HG02798 (cell line): ENCODE results near the gene PTPN3.
"Not testable (repeated sequence)": the region's sequence is repeated elsewhere in the genome, so short reads cannot be mapped to it uniquely, and the experiment has no call there.

Source experiments
- ATAC-seq: cut with Tn5 transposase; IDR thresholded peaks from one replicate; pipeline ENCODE4 v1.9.1; 2021; ENCODE audit warnings: mild to moderate bottlenecking; ENCODE audit not compliant: unreplicated experiment, poor library complexity

The PTPN3 gene

GRCh38 chr9:109355564-109356297 is 142.4 kb downstream of the PTPN3 start:
- ATAC-seq = no peak

GRCh38 chr9:109354190-109354589 is 143.9 kb downstream of the PTPN3 start:
- ATAC-seq = no peak

DNA sequence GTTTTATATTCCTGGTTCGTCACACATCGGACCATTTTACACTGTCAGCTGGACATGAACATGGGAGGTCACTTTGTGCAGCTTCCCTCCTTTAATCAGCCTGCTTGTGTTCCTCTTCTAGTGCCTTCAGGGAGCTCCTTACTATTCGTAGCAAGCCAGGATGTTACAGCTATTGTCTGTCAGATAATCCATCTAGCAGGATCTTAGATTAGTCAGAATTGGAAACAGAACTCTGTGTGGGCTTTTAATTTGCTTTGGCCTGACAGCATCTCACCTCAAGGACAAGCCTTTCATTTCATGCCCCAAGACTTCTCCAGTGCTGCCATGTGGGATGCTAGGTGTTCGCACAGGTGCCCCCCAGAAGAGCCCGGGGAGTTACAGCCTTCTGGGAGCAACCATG is 147.1 kb downstream of the PTPN3 start:
- no peak for ATAC-seq

- no peak for ATAC-seq
Measured at GRCh38 chr9:109349421-109349846, 148.7 kb downstream of the PTPN3 start.

- ATAC-seq = no peak
Measured at GRCh38 chr9:109346904-109347303, 151.2 kb downstream of the PTPN3 start.

DNA sequence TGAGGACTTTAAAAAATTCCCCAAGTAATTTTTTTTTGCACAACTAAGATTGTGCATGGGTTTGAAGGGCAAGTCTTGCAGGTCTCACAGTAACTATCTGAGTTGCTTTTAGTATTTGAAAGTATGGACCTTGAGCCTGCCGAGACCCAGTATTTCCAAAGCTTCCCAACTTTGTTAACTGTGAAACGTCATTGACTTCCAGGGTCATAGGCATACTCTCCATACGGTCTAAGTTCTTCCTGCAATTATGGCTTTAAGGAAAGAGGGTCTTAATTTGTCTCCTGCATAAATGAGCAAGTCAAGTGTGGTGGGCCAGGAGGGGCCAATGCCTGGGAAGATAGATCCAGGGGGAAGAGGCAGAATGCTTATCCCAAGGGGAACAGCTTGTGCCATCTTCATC is 153.2 kb downstream of the PTPN3 start:
- ATAC-seq = no peak

DNA sequence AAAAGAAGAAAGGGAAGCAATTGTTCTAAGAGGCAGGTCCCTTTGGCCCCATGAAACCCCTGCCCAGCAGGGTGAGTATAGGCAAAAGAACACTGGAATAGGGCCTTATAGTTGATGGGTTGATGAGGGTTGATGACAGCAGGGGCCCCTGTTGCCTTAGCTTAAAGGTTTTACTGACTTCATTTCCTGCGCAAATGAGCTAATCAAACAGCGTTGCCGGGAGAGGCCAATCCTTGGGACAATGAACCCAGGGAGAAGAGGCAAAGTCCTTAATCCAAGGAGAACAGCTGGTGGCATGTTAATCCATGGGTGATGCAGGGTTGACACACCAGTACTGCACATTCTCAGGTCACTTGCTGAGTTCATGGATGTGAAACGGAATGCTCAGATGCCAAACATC is 155.2 kb downstream of the PTPN3 start:
- no peak for ATAC-seq

DNA sequence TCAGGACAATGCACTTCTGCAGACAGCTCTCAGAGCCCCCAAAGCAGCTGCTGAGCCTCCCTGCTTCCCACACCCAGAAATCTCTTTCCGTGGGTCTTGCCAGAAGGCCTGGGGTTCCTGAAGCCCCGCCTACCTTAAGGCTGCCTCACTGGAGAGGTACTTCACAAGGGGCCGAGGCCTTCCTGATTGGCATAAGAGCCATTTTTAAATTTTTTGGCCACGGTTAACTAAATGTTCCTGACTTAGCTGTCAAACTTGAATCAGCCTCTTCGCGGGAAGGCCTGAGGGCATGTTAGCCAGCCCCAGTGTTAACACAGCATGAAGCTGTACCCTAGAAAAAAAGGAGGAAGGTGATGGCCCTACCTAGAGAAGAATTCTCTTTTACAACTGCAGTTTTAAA is 156.5 kb downstream of the PTPN3 start:
- ATAC-seq = no peak

GRCh38 chr9:109340979-109341378 is 157.1 kb downstream of the PTPN3 start:
- not testable (repeated sequence) for ATAC-seq

- ATAC-seq = no peak
Measured at GRCh38 chr9:109336409-109336808, 161.7 kb downstream of the PTPN3 start.

GRCh38 chr9:109335929-109336328 is 162.2 kb downstream of the PTPN3 start:
- no peak for ATAC-seq

- no peak for ATAC-seq
Measured at GRCh38 chr9:109335121-109335520, 163.0 kb downstream of the PTPN3 start.

GRCh38 chr9:109331353-109331752 is 166.8 kb downstream of the PTPN3 start:
- no peak for ATAC-seq

DNA sequence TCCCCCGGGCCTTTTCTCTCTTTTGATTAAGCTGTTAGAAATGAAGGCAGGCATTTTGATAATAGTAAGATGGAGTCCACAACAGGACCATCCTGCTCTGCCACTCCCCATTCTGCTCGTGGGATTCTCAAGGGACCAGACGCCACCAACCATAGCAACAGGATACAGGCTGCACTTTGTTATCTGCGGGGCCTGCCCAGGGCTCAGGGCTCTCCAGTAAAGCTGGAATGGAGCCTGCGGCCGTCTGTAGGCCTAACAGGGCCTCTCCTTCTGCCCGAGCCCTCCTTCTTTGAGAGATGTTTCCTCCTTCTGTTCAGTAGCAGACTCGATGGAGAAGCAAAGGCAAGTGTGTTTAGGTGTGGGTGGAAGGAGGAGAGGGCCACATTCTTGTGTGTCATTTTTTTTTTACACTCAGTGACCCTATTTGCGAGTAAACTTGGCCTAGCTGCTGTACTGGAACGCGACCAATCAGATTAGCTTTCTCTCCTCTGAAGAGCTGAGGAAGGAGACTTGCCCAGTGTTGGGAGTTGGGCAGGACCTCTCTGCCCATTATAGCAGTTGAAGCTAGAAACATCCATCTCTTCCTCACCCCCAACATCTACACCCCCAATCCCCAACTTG is 168.4 kb downstream of the PTPN3 start:
- no peak for ATAC-seq

DNA sequence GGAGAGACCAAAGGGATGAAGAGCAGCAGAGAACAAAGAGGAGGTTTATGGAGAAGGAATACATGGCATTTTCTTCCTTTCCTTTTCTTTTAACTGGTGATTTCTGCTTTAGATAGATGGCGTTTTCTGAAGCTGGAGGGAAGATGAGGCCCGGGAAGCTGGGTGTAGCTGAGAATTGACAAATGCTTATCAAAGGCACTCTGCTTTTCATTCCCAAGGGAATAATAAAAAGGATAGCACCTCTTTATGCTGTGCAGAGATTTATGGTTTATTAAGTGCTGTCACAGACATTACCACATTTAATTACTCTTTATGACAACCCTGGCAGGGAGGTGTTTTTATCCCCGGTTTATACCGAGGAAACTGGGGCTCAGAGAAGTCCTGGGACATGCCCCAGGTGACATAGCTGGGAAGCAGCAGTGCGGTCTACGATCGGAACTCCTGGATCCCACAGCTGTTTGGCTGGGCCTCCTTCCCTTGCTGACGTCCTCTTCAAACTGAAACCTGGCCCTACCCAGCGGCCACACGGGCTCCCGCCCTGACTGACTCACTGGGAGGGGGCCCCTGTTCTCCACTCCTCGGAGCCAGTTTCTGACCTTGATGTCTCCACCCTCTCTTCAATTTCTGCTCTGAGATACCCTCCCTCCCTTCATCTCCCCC is 169.0 kb downstream of the PTPN3 start:
- ATAC-seq = no peak
